SK-N-SH (cell line): ENCODE results near the gene CAPN10.

ENCODE experiments used
- EP300 ChIP-seq, 2 experiments: IDR thresholded peaks; 2 replicates each; pipeline versions ENCODE4 v1.4.0 to v1.6.1; 2012; ENCODE audit warnings: borderline replicate concordance in 1 of 2, low read depth in 1 of 2, low read length in 1 of 2
- FOXM1 ChIP-seq: IDR thresholded peaks from 2 replicates; pipeline ENCODE4 v1.4.0; 2012; ENCODE audit warnings: low read depth, mild to moderate bottlenecking
- RAD21 ChIP-seq: IDR thresholded peaks from 2 replicates; pipeline ENCODE4 v1.6.1; 2012; ENCODE audit warnings: mild to moderate bottlenecking, low read length
- REST ChIP-seq: IDR thresholded peaks from 2 replicates; pipeline ENCODE4 v1.6.1; 2012; ENCODE audit warnings: mild to moderate bottlenecking, low read depth, low read length, moderate library complexity
- RFX5 ChIP-seq: IDR thresholded peaks from 2 replicates; pipeline ENCODE4 v1.6.1; 2012; ENCODE audit warnings: mild to moderate bottlenecking, improper control_type of control experiment, low read length
- SIN3A ChIP-seq: IDR thresholded peaks from 2 replicates; pipeline ENCODE4 v1.6.1; 2012; ENCODE audit warnings: low read depth, mild to moderate bottlenecking, low read length, moderate library complexity, borderline replicate concordance
- USF1 ChIP-seq: IDR thresholded peaks from 2 replicates; pipeline ENCODE4 v1.4.0; 2012; ENCODE audit warnings: low read depth, borderline replicate concordance
- TF ChIP-seq, protein P1 (sequence below): fragments of 200-600 bp; sonication (generic); IDR thresholded peaks from 2 replicates; pipeline ENCODE4 v1.6.1; 2017; ENCODE audit warnings: antibody characterized with exemption, mild to moderate bottlenecking, moderate library complexity
- TF ChIP-seq, protein P2 (sequence below): fragments of 150-350 bp; IDR thresholded peaks from 2 replicates; pipeline ENCODE4 v1.6.1; 2017; ENCODE audit warnings: antibody characterized with exemption, low read length, low read depth, borderline replicate concordance

- TF ChIP-seq, protein P1, sequence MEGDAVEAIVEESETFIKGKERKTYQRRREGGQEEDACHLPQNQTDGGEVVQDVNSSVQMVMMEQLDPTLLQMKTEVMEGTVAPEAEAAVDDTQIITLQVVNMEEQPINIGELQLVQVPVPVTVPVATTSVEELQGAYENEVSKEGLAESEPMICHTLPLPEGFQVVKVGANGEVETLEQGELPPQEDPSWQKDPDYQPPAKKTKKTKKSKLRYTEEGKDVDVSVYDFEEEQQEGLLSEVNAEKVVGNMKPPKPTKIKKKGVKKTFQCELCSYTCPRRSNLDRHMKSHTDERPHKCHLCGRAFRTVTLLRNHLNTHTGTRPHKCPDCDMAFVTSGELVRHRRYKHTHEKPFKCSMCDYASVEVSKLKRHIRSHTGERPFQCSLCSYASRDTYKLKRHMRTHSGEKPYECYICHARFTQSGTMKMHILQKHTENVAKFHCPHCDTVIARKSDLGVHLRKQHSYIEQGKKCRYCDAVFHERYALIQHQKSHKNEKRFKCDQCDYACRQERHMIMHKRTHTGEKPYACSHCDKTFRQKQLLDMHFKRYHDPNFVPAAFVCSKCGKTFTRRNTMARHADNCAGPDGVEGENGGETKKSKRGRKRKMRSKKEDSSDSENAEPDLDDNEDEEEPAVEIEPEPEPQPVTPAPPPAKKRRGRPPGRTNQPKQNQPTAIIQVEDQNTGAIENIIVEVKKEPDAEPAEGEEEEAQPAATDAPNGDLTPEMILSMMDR, result no peak
- no peak for TF ChIP-seq RFX5
- TF ChIP-seq USF1, result no peak
- no peak for TF ChIP-seq SIN3A
- TF ChIP-seq RAD21, result no peak
- no peak for TF ChIP-seq EP300 (IDR thresholded peaks at IDR 0.05; ENCODE audit: borderline replicate concordance in 1 of 2, low read depth in 1 of 2, low read length in 1 of 2)
- TF ChIP-seq REST, result no peak
- no peak for TF ChIP-seq FOXM1
- TF ChIP-seq, protein P2, sequence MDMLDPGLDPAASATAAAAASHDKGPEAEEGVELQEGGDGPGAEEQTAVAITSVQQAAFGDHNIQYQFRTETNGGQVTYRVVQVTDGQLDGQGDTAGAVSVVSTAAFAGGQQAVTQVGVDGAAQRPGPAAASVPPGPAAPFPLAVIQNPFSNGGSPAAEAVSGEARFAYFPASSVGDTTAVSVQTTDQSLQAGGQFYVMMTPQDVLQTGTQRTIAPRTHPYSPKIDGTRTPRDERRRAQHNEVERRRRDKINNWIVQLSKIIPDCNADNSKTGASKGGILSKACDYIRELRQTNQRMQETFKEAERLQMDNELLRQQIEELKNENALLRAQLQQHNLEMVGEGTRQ, result no peak
Observed at GRCh38 chr2:240605867-240606743, 19.6 kb downstream of the CAPN10 start.
